Gastrocnemius medialis (tissue), 4 donors: ENCODE data around the gene GRIK2.

Experiments
- POLR2A ChIP-seq, 2 donors: fragments of 450-650 bp; IDR thresholded peaks; one replicate each; pipeline ENCODE4 v1.6.1; 2017; ENCODE audit warnings: antibody characterized with exemption in 2 of 2, mild to moderate bottlenecking in 2 of 2, moderate library complexity in 2 of 2
- TF ChIP-seq, protein P1 (sequence below), 5 experiments: fragments of 450-650 bp in 3 of 5; fragments of 200-600 bp in 2 of 5; sonication (generic) in 2 of 5; IDR thresholded peaks in 4 of 5; conservative IDR thresholded peaks in 1 of 5; 1 replicate in 4 of 5; 2 replicates in 1 of 5; pipeline ENCODE4 v1.5.1; 2016 to 2019; ENCODE audit warnings: antibody characterized with exemption in 5 of 5, mild to moderate bottlenecking in 3 of 5, moderate library complexity in 3 of 5

DNA sequence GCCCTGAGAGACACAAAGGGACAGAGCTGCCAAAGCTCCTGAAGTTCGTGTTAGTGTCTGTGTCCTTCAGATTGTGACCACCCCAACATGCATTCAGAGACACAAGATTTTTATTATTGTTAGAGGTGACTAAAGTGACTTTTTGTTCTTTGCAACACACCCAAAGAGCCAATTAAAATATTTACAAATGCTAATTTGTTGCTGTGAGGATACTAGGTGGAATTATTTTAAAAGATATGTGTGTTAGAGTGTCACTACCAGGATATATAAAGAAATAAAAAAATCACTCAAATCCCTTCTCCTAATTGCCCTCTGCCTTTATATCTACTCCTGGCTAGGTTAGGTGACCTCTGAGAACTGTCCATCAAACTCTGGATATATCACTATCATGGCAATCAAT is 160.7 kb downstream of the GRIK2 start:
- no peak for TF ChIP-seq POLR2A (IDR thresholded peaks at IDR 0.05)
- TF ChIP-seq, protein P1, sequence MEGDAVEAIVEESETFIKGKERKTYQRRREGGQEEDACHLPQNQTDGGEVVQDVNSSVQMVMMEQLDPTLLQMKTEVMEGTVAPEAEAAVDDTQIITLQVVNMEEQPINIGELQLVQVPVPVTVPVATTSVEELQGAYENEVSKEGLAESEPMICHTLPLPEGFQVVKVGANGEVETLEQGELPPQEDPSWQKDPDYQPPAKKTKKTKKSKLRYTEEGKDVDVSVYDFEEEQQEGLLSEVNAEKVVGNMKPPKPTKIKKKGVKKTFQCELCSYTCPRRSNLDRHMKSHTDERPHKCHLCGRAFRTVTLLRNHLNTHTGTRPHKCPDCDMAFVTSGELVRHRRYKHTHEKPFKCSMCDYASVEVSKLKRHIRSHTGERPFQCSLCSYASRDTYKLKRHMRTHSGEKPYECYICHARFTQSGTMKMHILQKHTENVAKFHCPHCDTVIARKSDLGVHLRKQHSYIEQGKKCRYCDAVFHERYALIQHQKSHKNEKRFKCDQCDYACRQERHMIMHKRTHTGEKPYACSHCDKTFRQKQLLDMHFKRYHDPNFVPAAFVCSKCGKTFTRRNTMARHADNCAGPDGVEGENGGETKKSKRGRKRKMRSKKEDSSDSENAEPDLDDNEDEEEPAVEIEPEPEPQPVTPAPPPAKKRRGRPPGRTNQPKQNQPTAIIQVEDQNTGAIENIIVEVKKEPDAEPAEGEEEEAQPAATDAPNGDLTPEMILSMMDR (IDR thresholded peaks at IDR 0.05 in 4 of 5, conservative IDR thresholded peaks at IDR 0.05 in 1 of 5): no peak
